SKM-1 (cell line): ENCODE data around the gene DGKG.

Experiments
- DNase-seq: peaks from one replicate; lab custom pipeline; 2025; ENCODE audit not compliant: unreplicated experiment; lab: John Stamatoyannopoulos, UW

Gene DGKG

GRCh38 chr3:186118692-186119091 lies 243.3 kb downstream of the DGKG start:
- DNase-seq, result no peak

- no peak for DNase-seq
Measured at GRCh38 chr3:186117521-186118134, 244.4 kb downstream of the DGKG start.

- DNase-seq, result no peak
Measured at GRCh38 chr3:186115239-186115996, 246.6 kb downstream of the DGKG start.

- peak; percentile 36 for DNase-seq
Measured at GRCh38 chr3:186110975-186111974, 250.8 kb downstream of the DGKG start.

- no peak for DNase-seq
Measured at GRCh38 chr3:186109897-186110803, 251.9 kb downstream of the DGKG start.

DNA sequence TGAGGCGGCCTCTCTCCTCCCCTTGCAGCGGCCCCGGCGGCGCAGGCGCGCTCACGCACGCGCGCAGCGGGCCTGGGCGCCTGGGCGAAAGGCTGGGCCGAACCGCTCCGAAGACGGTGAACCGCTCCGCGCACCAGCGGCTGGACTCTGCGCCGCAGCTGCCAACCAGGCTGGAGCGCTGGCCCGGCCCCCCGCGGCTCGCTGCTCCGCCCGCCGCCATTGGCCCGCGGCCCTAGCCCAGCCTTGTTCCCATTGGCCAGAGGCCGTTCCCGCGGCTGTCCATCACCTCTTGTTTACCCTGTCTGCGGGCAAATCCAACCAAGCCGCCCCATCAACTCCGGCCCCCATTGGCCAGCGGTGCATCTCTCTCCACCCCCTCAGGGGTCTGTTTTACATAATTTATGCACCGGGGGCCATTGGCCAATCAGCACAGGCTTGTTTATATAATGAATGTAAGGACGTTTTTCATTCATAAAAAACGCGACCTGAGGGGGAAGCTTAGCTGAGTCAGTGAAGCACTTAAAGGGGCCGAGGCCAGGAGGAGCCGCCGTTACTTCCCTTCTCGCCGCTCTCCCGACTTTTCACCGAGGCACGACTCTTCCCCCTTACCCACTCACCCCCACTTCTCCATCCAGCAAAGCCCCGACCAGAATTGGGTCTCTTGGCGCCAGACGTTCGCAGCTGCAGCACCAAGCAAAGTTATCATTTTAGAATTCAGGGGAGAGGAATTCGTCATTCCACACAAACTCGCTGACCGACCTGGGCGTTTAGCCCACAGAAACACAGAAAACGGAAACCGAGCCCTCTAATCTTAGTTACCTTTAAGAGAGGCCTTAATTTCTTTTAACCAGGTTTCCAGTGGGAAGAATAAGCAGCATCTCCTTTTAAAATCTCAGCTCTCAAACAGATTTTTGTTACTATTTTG lies 252.8 kb downstream of the DGKG start, which contains the start of gene ETV5:
Gene ETV5 (minus strand): TSS at position 149 of the 925 bp plus-strand sequence. CDS start 3,221 bp downstream, outside the sequence.
- peak; percentile 97 for DNase-seq

GRCh38 chr3:186108106-186108940 lies 253.7 kb downstream of the DGKG start:
- no peak for DNase-seq

GRCh38 chr3:186107215-186108105 lies 254.6 kb downstream of the DGKG start:
- peak; percentile 24 for DNase-seq

GRCh38 chr3:186105543-186105942 lies 256.5 kb downstream of the DGKG start:
- DNase-seq, result no peak

GRCh38 chr3:186102687-186103086 lies 259.3 kb downstream of the DGKG start:
- DNase-seq, result no peak

DNA sequence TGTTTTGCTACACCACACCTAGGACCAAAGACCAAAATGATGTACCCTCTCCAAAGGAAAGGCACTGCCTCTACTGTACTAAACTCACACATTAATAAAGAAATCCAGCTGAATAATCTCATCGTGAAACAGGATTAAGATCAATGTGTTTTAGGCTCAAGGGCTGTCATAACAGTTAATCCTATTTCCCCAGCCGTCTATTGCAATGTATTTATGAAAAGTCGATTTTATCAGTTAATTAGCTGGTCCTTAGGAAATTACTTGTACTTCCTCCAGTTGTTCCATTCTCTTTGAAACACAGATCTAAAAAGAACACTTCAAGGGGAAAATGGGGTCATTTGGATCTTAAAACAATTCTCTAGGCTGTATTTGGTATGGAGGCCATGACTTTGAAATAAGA lies 261.6 kb downstream of the DGKG start:
- DNase-seq, result no peak

- DNase-seq, result no peak
Measured at GRCh38 chr3:186099178-186099577, 262.9 kb downstream of the DGKG start.

DNA sequence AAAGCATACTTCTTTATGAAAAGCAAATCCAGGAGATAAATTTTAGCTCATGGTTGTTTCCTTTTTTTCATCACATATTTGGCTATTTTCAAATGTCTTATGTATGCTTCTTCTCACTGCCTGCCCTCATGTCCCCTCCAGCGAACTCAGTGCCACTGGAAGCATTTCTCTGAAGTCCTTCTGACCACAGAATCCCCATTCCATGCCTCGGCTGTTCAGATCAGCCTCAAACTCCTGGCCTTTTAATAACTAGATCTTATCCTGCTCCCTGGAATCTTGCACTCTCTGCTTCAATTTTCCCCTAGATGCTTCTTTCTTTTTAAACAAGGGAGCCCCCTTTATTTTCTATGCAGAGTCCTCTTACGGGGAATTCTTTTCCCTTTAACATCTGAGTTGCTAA lies 263.3 kb downstream of the DGKG start:
- DNase-seq, result no peak

GRCh38 chr3:186097663-186098451 lies 264.2 kb downstream of the DGKG start:
- no peak for DNase-seq

- no peak for DNase-seq
Measured at GRCh38 chr3:186097317-186097662, 264.7 kb downstream of the DGKG start.
